HEK293 (cell line): ENCODE results near the gene LYSMD3.
A peak's percentile ranks its signal among the peaks of the same experiment; 100 is the strongest.

Experiments used
- CTCF ChIA-PET: fragments of 350-600 bp; formaldehyde crosslinking; extraction: SDS; loops from one replicate; lab custom pipeline; 2021; ENCODE audit warnings: antibody characterized with exemption; lab: Yijun Ruan, JAX
- POLR2A ChIA-PET: fragments of 300-600 bp; formaldehyde crosslinking; extraction: SDS; loops from one replicate; lab custom pipeline; 2020; ENCODE audit warnings: antibody characterized with exemption, inconsistent platforms; lab: Yijun Ruan, JAX
- H3K27ac ChIP-seq: fragments of 200-500 bp; sonication (Bioruptor generic); 2 replicates; pipeline ENCODE4 v1.5.1; 2014; ENCODE audit warnings: low read depth, low read length, control low read depth, inconsistent platforms; ENCODE audit errors: extremely low read depth
- H3K36me3 ChIP-seq, 2 experiments: fragments of 200-500 bp in 1 of 2; sonication (Bioruptor generic) in 1 of 2; 1 replicate in 1 of 2; 2 replicates in 1 of 2; pipeline ENCODE4 v1.5.1; 2014 to 2017; ENCODE audit warnings: inconsistent platforms in 2 of 2, low read length in 2 of 2; ENCODE audit not compliant: control insufficient read depth in 2 of 2, insufficient read depth in 1 of 2
- H3K4me1 ChIP-seq: fragments of 200-500 bp; sonication (Bioruptor generic); 2 replicates; pipeline ENCODE4 v1.5.1; 2014; ENCODE audit warnings: mild to moderate bottlenecking, low read length, inconsistent platforms; ENCODE audit not compliant: control insufficient read depth, insufficient read depth
- H3K4me3 ChIP-seq: 2 replicates; pipeline ENCODE4 v1.5.1; 2011; ENCODE audit warnings: low read depth, mild to moderate bottlenecking, control low read depth, low read length, moderate library complexity
- H3K9me3 ChIP-seq: fragments of 200-500 bp; sonication (Bioruptor generic); 2 replicates; pipeline ENCODE4 v1.5.1; 2014; ENCODE audit warnings: low read depth, low read length, inconsistent platforms; ENCODE audit not compliant: control insufficient read depth, insufficient read depth
- GFI1B ChIP-seq: fragments of 450-650 bp; formaldehyde crosslinking; IDR thresholded peaks from 2 replicates; pipeline ENCODE4 v1.5.1; 2016; ENCODE audit warnings: missing biosample characterization, missing genetic modification characterization
- HIC1 ChIP-seq: fragments of 450-650 bp; formaldehyde crosslinking; IDR thresholded peaks from 2 replicates; pipeline ENCODE4 v1.5.1; 2016; ENCODE audit warnings: missing biosample characterization, missing genetic modification characterization
- HOXC10 ChIP-seq: sonication (generic); formaldehyde crosslinking; IDR thresholded peaks from 2 replicates; pipeline ENCODE4 v1.8.1; 2023; ENCODE audit warnings: mild to moderate bottlenecking, missing genetic modification reagents
- IKZF3 ChIP-seq: fragments of 450-650 bp; IDR thresholded peaks from 2 replicates; pipeline ENCODE4 v1.5.0; 2018; ENCODE audit warnings: missing biosample characterization, mild to moderate bottlenecking, missing genetic modification characterization, moderate library complexity
- ZBTB20 ChIP-seq: fragments of 450-650 bp; formaldehyde crosslinking; IDR thresholded peaks from 2 replicates; pipeline ENCODE4 v1.5.1; 2016; ENCODE audit warnings: missing biosample characterization, missing genetic modification characterization
- ZBTB6 ChIP-seq: fragments of 450-650 bp; formaldehyde crosslinking; IDR thresholded peaks from 2 replicates; pipeline ENCODE4 v1.5.1; 2017; ENCODE audit warnings: missing biosample characterization, missing genetic modification characterization
- ZFP37 ChIP-seq: fragments of 450-650 bp; formaldehyde crosslinking; IDR thresholded peaks from 2 replicates; pipeline ENCODE4 v1.5.1; 2016; ENCODE audit warnings: missing biosample characterization, missing genetic modification characterization
- ZIC2 ChIP-seq: fragments of 450-650 bp; formaldehyde crosslinking; IDR thresholded peaks from 2 replicates; pipeline ENCODE4 v1.5.1; 2016; ENCODE audit warnings: missing biosample characterization, missing genetic modification characterization
- ZNF157 ChIP-seq: fragments of 450-650 bp; formaldehyde crosslinking; IDR thresholded peaks from 2 replicates; pipeline ENCODE4 v1.5.1; 2016; ENCODE audit warnings: missing biosample characterization, missing genetic modification characterization
- ZNF19 ChIP-seq: fragments of 450-650 bp; formaldehyde crosslinking; IDR thresholded peaks from 2 replicates; pipeline ENCODE4; 2016; ENCODE audit warnings: missing biosample characterization, missing genetic modification characterization, low read depth
- ZNF211 ChIP-seq: fragments of 450-650 bp; formaldehyde crosslinking; IDR thresholded peaks from 2 replicates; pipeline ENCODE4 v1.5.1; 2016; ENCODE audit warnings: low read depth, missing biosample characterization, missing genetic modification characterization
- ZNF274 ChIP-seq, 2 experiments: fragments of 200-500 bp in 1 of 2; fragments of 450-650 bp in 1 of 2; sonication (Bioruptor generic) in 1 of 2; formaldehyde crosslinking in 1 of 2; IDR thresholded peaks; 2 replicates each; pipeline versions ENCODE4 v1.5.1 to v1.6.1; 2014 to 2016; ENCODE audit warnings: borderline replicate concordance in 1 of 2, inconsistent platforms in 1 of 2, low read length in 1 of 2, missing biosample characterization in 1 of 2, missing genetic modification characterization in 1 of 2
- ZNF488 ChIP-seq: fragments of 450-650 bp; formaldehyde crosslinking; IDR thresholded peaks from 2 replicates; pipeline ENCODE4 v1.5.1; 2016; ENCODE audit warnings: missing biosample characterization, missing genetic modification characterization
- ZNF548 ChIP-seq: fragments of 450-650 bp; formaldehyde crosslinking; IDR thresholded peaks from 2 replicates; pipeline ENCODE4 v1.5.1; 2016; ENCODE audit warnings: missing biosample characterization, missing genetic modification characterization
- ZNF549 ChIP-seq: fragments of 450-650 bp; IDR thresholded peaks from 2 replicates; pipeline ENCODE4 v1.5.1; 2018; ENCODE audit warnings: missing biosample characterization, missing genetic modification characterization, mild to moderate bottlenecking, inconsistent platforms, moderate library complexity
- ZNF558 ChIP-seq: fragments of 450-650 bp; formaldehyde crosslinking; IDR thresholded peaks from 2 replicates; pipeline ENCODE4 v1.5.1; 2016; ENCODE audit warnings: missing biosample characterization, missing genetic modification characterization
- ZNF76 ChIP-seq: fragments of 450-650 bp; formaldehyde crosslinking; IDR thresholded peaks from 2 replicates; pipeline ENCODE4; 2016; ENCODE audit warnings: low read depth, missing biosample characterization, missing genetic modification characterization, borderline replicate concordance
- TF ChIP-seq, protein P1 (sequence below): fragments of 450-650 bp; IDR thresholded peaks from 2 replicates; pipeline ENCODE4 v1.5.1; 2018; ENCODE audit warnings: missing biosample characterization, missing genetic modification characterization
- TF ChIP-seq, protein P2 (sequence below): fragments of 450-650 bp; formaldehyde crosslinking; IDR thresholded peaks from 2 replicates; pipeline ENCODE4 v1.5.1; 2017; ENCODE audit warnings: missing biosample characterization, missing genetic modification characterization
- TF ChIP-seq, protein P3 (sequence below): fragments of 450-650 bp; formaldehyde crosslinking; IDR thresholded peaks from 2 replicates; pipeline ENCODE4 v1.5.1; 2016; ENCODE audit warnings: missing biosample characterization, missing genetic modification characterization

LYSMD3 gene

GRCh38 chr5:90550963-90551362, 21.6 kb upstream of the LYSMD3 start (continued):
- TF ChIP-seq, protein P1, sequence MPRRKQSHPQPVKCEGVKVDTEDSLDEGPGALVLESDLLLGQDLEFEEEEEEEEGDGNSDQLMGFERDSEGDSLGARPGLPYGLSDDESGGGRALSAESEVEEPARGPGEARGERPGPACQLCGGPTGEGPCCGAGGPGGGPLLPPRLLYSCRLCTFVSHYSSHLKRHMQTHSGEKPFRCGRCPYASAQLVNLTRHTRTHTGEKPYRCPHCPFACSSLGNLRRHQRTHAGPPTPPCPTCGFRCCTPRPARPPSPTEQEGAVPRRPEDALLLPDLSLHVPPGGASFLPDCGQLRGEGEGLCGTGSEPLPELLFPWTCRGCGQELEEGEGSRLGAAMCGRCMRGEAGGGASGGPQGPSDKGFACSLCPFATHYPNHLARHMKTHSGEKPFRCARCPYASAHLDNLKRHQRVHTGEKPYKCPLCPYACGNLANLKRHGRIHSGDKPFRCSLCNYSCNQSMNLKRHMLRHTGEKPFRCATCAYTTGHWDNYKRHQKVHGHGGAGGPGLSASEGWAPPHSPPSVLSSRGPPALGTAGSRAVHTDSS (tag by site-specific recombination): no peak
- TF ChIP-seq ZNF549 (tag by site-specific recombination) (no peak), ZNF19 (tag by site-specific recombination) (no peak), GFI1B (tag by site-specific recombination) (no peak), ZNF211 (tag by site-specific recombination) (no peak), ZIC2 (tag by site-specific recombination) (no peak), ZFP37 (tag by site-specific recombination) (no peak)
- TF ChIP-seq, protein P2, sequence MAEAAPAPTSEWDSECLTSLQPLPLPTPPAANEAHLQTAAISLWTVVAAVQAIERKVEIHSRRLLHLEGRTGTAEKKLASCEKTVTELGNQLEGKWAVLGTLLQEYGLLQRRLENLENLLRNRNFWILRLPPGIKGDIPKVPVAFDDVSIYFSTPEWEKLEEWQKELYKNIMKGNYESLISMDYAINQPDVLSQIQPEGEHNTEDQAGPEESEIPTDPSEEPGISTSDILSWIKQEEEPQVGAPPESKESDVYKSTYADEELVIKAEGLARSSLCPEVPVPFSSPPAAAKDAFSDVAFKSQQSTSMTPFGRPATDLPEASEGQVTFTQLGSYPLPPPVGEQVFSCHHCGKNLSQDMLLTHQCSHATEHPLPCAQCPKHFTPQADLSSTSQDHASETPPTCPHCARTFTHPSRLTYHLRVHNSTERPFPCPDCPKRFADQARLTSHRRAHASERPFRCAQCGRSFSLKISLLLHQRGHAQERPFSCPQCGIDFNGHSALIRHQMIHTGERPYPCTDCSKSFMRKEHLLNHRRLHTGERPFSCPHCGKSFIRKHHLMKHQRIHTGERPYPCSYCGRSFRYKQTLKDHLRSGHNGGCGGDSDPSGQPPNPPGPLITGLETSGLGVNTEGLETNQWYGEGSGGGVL (tag by site-specific recombination): no peak

- TF ChIP-seq, protein P3, sequence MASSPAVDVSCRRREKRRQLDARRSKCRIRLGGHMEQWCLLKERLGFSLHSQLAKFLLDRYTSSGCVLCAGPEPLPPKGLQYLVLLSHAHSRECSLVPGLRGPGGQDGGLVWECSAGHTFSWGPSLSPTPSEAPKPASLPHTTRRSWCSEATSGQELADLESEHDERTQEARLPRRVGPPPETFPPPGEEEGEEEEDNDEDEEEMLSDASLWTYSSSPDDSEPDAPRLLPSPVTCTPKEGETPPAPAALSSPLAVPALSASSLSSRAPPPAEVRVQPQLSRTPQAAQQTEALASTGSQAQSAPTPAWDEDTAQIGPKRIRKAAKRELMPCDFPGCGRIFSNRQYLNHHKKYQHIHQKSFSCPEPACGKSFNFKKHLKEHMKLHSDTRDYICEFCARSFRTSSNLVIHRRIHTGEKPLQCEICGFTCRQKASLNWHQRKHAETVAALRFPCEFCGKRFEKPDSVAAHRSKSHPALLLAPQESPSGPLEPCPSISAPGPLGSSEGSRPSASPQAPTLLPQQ (tag by site-specific recombination): 0 out of 2 replicates have a peak, but pooled peaks have one; percentile 21
- TF ChIP-seq HIC1 (tag by site-specific recombination): no peak
- ChIA-PET POLR2A (interaction anchor here (1.0 to 5.2 kb wide), 4 partner anchors 9 to 140 kb away, joined by 3 to 27 read pairs (median 12); partner anchors contain the start of genes ADGRV1, CETN3, MBLAC2 and POLR3G), CTCF (interaction anchor here (0.6 kb wide), 1 partner anchor 13 kb away, joined by 4 read pairs; no protein-coding TSS in a partner anchor)
- H3K9me3 ChIP-seq: no peaks in the 10 kb centered on the region
- H3K4me3 ChIP-seq: no peak overlapping the region
- no peaks in the 10 kb centered on the region for H3K36me3 ChIP-seq
- peaks cover 13% of the 10 kb centered on the region for H3K4me1 ChIP-seq
- H3K27ac ChIP-seq: no peak overlapping the region; the same call in 1 of the 2 replicates
Measured at GRCh38 chr5:90549729-90550275, 20.4 kb upstream of the LYSMD3 start.

- POLR2A ChIA-PET: interaction anchor here (1.0 to 5.2 kb wide), 3 partner anchors 10 to 140 kb away, joined by 3 to 27 read pairs (median 18); partner anchors contain the start of genes ADGRV1, CETN3, MBLAC2 and POLR3G
Measured at GRCh38 chr5:90549223-90549622, 19.8 kb upstream of the LYSMD3 start.

More at GRCh38 chr5:90549223-90549622, 19.8 kb upstream of the LYSMD3 start:
- Histone ChIP-seq H3K36me3 (no peaks in the 10 kb centered on the region), H3K4me1 (peaks cover 13% of the 10 kb centered on the region), H3K4me3 (no peak overlapping the region), H3K27ac (no peak overlapping the region), H3K9me3 (no peaks in the 10 kb centered on the region)
- TF ChIP-seq ZNF548 (tag by site-specific recombination) (no peak), ZNF488 (tag by site-specific recombination) (no peak), ZNF157 (tag by site-specific recombination) (no peak), ZBTB20 (tag by site-specific recombination) (no peak), ZNF558 (tag by site-specific recombination) (no peak), ZBTB6 (tag by site-specific recombination) (no peak), ZNF76 (tag by site-specific recombination) (no peak), IKZF3 (tag by site-specific recombination) (no peak), HOXC10 (CRISPR knock-in tag) (no peak), ZNF211 (tag by site-specific recombination) (no peak), ZNF274 (IDR thresholded peaks at IDR 0.05; ENCODE audit: low read length) (no peak), ZNF274 (tag by site-specific recombination; IDR thresholded peaks at IDR 0.05; ENCODE audit: borderline replicate concordance) (no peak)
- CTCF ChIA-PET: interaction anchor here (0.6 to 2.0 kb wide), 2 partner anchors 19 to 110 kb away, joined by 4 to 9 read pairs; partner anchors contain the start of gene LYSMD3
